ENCODE measurements around the gene GRK5.

GRCh38 chr10:119501690-119502089 lies 294.3 kb downstream of the GRK5 start:
- no peak for TF ChIP-seq CTCF (conservative IDR thresholded peaks at IDR 0.05)
- TF ChIP-seq EZH2 (IDR thresholded peaks at IDR 0.05; ENCODE audit: low read depth) = no peak

Data from PC-9 (cell line).